ENCODE data around the gene CHRM2.
"Not testable (repeated sequence)": the region's sequence is repeated elsewhere in the genome, so short reads cannot be mapped to it uniquely, and the experiment has no call there.

Gene CHRM2

DNA sequence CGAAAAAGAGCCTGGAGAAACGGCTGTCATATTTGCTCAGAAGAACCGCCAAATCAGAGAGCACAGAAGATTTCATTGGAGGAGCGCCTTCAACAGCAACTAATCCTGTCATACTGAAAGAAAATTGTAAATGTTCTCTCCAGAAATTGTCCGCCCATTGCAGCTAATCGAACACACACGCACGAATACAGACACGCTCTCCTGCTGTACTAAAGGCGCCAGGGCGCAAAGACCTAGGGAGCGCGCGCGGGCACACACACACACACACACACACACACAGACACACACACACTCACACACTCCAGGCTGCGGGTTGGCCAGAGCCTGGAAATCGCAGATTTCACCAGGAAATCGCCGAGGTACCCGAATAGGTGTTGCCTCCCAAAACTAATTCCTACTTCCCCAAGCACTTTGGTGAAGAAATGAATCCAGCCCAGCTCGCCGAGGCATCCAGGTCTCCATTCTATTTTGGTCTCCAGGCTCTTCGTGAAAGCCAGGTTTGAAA lies at the start of gene CHRM2:
Gene CHRM2, plus strand, starts transcription at position 157 of the 505 bp plus-strand sequence. CDS start 146,214 bp downstream, outside the sequence.
- no peak for DNase-seq (ENCODE audit: low read depth)

GRCh38 chr7:136831398-136831797 lies 37.1 kb upstream of the CHRM2 start:
- DNase-seq (ENCODE audit: low read depth), result not testable (repeated sequence)

- no peak for DNase-seq (ENCODE audit: low read depth)
Observed at GRCh38 chr7:136845899-136846465, 22.5 kb upstream of the CHRM2 start.

DNA sequence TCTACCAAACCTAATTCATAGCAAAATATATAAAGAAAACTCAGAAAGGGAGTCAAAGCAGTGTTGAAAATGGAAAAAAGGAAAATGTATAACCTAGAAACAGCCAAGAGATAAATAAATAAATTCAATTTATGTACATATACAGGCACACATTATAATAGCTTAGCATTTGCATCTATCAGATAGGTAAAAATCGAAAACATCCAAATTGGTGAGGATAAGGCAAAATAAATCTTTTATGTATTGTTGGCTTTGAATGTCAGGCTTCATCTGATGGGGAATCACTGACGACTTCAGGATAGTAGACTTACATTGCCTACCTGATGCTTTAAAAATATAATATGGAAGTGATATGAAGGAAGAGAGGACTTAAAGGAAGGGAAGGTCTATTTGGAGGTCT lies 20.6 kb upstream of the CHRM2 start:
- DNase-seq (ENCODE audit: low read depth), result no peak

- DNase-seq (ENCODE audit: low read depth), result no peak
Observed at GRCh38 chr7:136853654-136854053, 14.8 kb upstream of the CHRM2 start.

DNA sequence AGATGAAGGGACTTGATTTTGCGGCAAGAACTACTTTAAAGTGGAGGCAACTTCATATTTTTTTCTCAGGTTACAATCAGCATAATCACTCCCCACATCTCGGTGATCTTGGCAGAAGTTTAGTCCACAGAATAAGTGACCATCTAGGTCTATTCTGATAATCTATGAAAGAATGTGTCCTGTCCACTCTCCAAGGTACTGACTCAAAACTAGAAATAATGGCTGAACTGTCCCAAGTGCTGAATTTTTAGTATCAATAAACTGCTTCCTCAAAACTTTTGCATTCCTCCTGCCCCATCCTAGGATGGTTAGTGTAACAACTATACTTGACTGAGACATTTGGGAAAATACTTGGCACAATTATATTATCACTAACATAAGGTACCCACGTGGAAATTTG lies 10.9 kb upstream of the CHRM2 start:
- no peak for DNase-seq (ENCODE audit: low read depth)

GRCh38 chr7:136859803-136860202 lies 8.6 kb upstream of the CHRM2 start:
- DNase-seq (ENCODE audit: low read depth), result no peak

DNA sequence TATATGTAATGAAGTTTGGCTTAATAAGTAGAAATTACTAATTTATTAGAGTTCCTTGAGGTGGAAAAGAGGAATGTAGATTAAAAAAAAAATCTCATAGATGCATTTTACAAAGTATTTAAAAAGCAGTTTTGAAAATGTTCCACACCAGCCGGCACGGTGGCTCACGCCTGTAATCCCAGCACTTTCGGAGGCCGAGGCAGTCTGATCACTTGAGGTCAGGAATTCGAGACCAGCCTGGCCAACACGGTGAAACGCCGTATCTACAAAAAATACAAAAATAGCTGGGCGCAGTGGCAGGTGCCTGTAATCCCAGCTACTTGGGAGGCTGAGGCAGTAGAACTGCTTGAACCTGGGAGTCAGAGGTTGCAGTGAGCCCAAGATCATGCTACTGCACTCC lies 3.2 kb upstream of the CHRM2 start:
- no peak for DNase-seq (ENCODE audit: low read depth)

GRCh38 chr7:136865777-136866176 lies 2.7 kb upstream of the CHRM2 start:
- no peak for DNase-seq (ENCODE audit: low read depth)

DNA sequence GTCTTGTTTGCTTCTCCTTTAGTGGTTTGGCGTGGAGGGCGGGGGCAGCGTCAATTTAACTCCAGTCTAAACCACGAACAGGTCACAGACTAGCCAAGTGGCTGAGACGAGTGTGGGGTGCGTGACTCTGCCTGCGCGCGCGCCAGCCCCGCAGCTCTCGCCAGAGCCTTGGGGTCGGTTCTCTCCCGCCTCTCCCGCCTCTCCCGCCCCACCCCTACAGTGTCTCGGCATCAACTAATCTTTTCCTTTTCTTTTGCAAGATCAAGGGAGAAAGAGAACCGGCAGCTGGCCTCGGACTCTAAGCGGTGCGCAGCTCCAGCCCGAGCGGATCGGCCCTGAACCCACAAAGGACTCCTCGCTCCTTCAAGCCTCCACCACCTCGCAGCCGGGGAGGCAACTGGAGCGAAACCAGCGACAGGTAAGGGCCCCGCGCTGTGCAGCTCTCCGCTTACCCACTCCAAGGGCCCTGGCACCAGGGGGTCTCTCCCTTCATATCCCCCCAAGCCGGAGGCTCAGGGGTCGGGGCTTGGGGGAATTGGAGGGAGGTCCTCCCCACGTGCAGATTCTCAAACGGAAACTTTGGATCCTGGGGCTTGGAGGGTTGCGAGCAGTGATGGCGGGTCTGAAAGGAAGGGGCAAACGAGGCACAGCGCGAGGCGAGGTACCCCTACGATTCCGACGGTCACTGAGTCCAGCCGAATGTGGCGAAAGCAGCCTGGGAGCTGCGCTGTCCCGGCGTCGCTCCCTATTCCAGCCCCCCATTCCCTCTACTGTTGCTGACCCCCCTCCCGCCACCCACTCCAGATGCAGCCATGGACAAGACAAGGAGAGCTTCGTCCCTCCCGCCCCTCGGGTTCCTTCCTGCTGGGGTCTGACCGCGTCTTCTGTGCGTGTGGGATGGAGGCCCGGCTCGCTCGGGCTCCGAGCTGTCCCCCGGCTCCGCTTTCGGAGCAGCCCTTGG lies 829 bp downstream of the CHRM2 start:
- no peak for DNase-seq (ENCODE audit: low read depth)

DNA sequence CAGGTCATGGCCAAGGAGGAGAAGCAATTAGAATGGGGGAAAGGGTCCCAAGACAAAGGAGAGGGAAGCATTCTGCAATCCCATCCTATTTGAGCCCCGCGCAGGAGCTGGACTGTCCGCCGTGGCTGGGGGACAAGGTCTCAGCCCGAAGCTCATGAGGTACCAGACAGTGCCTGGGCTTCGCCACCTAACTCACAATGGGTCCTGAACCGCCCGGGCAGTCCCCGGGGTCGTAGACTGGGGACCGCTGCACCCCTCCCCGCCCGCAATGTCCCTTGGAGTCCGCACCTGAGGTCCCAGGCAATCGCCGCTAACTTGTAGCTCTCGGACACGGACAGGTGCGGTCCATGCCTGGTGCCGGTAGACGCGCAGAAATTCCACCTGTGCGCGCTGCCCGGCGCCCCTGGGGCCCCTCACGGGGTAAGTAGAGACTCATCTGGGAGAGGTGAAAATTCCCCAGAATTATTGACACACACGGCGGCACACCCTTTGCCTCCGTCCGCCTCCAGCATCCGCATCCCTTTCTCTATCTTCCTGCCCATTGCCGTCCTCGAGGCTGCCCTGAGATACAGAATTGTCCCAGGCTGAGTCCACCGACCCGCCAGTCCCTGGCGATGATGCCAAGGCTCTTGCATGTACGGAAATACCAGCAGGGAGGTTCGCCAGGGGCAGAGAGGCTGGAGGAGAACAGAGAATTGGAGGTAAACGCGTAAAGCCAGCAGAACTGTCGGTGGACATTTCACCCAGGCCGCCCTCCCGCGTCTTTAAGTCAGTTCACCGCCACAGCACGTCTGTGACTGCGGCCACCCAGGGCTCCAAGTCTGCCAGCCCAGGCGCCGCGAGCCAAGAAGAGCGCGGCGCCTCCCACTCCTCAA lies 1.8 kb downstream of the CHRM2 start:
- no peak for DNase-seq (ENCODE audit: low read depth)

- DNase-seq (ENCODE audit: low read depth), result no peak
Observed at GRCh38 chr7:136870866-136871487, 2.5 kb downstream of the CHRM2 start.

DNA sequence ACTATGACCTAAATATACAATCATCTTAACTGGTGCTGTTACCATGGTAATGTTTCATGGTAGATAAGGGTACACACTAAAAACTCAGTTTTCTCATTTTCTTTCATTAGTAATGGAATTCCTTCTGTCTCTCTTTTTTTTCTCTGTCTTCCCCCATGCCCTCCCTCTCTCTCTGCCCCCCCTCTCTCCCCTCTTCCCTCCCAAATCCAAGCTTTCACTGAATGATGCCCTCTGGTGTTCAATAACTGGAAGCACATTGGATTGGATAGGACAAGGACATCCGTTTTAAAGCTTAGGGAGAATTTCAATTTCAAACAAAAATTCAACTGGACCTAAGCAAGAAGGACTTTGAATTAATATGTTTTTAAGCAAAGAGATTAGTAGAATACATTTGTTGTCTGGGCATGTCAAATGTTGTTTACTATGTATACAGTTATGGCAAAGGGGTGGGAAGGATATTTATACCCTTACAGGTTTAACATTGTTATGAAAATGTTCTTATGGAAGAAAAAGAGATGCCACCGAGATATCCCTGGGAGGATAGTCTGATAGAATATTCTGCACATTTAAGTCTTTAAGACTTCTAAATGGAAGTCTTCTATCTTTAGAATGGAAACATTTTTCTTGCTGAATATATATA lies 6.1 kb downstream of the CHRM2 start:
- no peak for DNase-seq (ENCODE audit: low read depth)

DNA sequence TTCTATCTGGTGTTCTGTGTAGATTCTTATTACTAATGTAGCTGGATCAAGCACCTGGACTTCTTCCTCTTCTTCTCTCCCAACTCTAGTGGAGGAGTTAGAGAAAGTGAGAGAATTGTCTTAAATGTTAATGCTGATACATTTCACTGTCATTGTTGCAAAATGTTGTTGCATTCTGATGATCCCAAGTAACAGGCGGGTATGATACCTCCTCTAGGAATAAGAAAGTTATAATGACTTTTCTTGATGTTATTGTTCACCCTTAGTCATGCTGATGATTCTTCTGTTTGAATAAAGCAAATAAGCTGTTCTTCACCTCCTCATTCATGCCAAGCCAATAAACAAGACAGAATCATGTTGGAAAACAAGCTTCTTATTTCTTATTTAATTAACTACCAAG lies 9.1 kb downstream of the CHRM2 start:
- no peak for DNase-seq (ENCODE audit: low read depth)

GRCh38 chr7:136877990-136878389 lies 9.5 kb downstream of the CHRM2 start:
- no peak for DNase-seq (ENCODE audit: low read depth)

DNA sequence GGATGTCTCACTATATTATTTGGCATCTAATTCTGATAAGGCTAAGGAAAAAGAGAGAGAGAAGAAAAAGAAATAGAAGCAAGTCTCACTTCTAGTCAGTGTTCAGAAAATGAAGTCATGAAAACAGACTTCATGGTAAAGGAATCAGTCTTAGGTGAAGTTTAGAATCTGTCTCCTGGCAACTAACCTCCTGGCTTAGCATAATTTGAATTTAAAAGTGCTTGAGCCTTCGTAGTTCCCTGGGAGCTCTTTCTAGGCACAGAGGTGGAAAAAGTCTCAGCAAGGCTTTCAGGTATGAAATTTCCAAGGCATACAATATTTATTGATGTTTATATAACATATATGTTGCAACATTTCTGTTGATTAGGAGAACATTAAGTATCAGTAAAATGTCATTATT lies 10.4 kb downstream of the CHRM2 start:
- DNase-seq (ENCODE audit: low read depth), result no peak

- DNase-seq (ENCODE audit: low read depth), result no peak
Observed at GRCh38 chr7:136883046-136883445, 14.6 kb downstream of the CHRM2 start.

DNA sequence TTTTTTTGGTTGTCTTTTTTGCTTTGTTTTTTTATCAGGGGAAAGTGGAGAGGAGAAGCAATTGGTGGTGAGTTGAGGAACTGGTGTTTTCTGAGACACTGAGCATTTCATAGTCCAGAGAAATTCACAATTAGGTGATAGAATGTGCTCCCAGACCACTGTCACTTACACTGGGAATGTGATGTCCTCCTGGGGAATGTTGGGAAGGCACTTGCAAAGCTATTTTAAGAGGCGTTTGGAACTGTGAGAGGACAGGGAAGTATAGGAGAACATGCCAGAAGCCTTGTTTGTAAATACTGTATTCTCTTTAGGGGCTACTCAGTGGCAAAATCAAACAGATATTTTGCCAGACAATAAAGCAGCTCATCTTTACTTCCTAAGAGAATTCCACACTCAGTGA lies 16.0 kb downstream of the CHRM2 start:
- DNase-seq (ENCODE audit: low read depth), result no peak

- no peak for DNase-seq (ENCODE audit: low read depth)
Observed at GRCh38 chr7:136887317-136887716, 18.9 kb downstream of the CHRM2 start.

DNA sequence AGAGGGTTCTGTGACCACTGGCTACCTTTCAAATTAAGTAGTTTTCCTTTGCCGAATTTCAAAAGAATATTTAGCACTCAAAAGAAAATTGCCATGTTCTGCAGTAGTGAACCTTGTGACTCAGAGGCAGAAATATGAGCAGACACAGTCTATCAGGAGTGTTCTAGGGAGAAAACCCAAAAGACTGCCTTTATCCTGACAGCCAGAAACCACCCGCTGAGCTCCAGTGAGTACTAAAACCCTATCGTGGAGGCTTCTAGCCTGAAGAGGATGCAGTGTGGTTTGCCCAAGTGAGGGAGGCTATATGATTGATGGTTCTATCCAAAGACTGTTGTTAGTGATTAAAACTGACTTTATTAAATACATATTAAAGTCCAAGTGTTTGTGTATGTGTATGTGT lies 21.9 kb downstream of the CHRM2 start:
- no peak for DNase-seq (ENCODE audit: low read depth)

- DNase-seq (ENCODE audit: low read depth), result no peak
Observed at GRCh38 chr7:136891850-136892249, 23.4 kb downstream of the CHRM2 start.
